ENCODE data around the gene BDH1.

GRCh38 chr3:197584733-197585132, 29.0 kb upstream of the BDH1 start:
- TF ChIP-seq ZNF407 (CRISPR knock-in tag; IDR thresholded peaks at IDR 0.05; ENCODE audit: not compliant biosample characterization) (no peak), CBX5 (CRISPR knock-in tag; IDR thresholded peaks at IDR 0.05; ENCODE audit: borderline replicate concordance) (no peak), FIP1L1 (IDR thresholded peaks at IDR 0.05; ENCODE audit: borderline replicate concordance, insufficient read depth, low read depth, low read length) (no peak)
